Thoracic aorta (tissue), 2 donors: ENCODE measurements around the gene MAD1L1. TPM values are rescaled to one million over a fixed set of nuclear protein-coding genes. Genes with fewer than 3 reads are reported as not detected.

ENCODE experiments used
- ATAC-seq: fragments of 150-250 bp; one replicate; pipeline ENCODE4 v1.8.0; 2017; ENCODE audit warnings: low read depth; ENCODE audit not compliant: insufficient number of reproducible peaks, low FRiP score
- DNase-seq: peaks from one replicate; pipeline ENCODE4 v3.0.0-alpha.2; 2020; ENCODE audit warnings: low spot score
- H3K27ac ChIP-seq, 2 donors: fragments of 200-600 bp; sonication (generic); 1 replicate in 1 of 2; 2 replicates in 1 of 2; pipeline ENCODE4 v1.5.1; 2016; ENCODE audit warnings: mild to moderate bottlenecking in 2 of 2, moderate library complexity in 2 of 2
- H3K27me3 ChIP-seq: fragments of 200-600 bp; sonication (generic); replicated peaks from 2 replicates; pipeline ENCODE4 v1.6.0; 2016; ENCODE audit warnings: mild to moderate bottlenecking; ENCODE audit not compliant: insufficient read depth
- H3K36me3 ChIP-seq: fragments of 200-600 bp; sonication (generic); one replicate; pipeline ENCODE4 v1.5.1; 2016
- H3K4me1 ChIP-seq, 2 donors: fragments of 200-600 bp; sonication (generic); 1 replicate in 1 of 2; 2 replicates in 1 of 2; pipeline versions ENCODE4 v1.5.1 to v1.6.0; 2016; ENCODE audit warnings: low read depth in 2 of 2, mild to moderate bottlenecking in 1 of 2; ENCODE audit not compliant: control insufficient read depth in 1 of 2
- H3K4me3 ChIP-seq: fragments of 200-600 bp; sonication (generic); 2 replicates; pipeline ENCODE4 v1.5.1; 2016; ENCODE audit warnings: mild to moderate bottlenecking
- H3K9me3 ChIP-seq: fragments of 200-600 bp; sonication (generic); 2 replicates; pipeline ENCODE4 v1.5.1; 2016
- total RNA-seq, 2 donors: library from RNA; depleted of rRNA; stranded (reverse); fragments of >200 nt; gene quantifications; one replicate each; pipeline versions ENCODE4 v1.1.0 to v1.2.3, GENCODE V29; 2016
- TF ChIP-seq, protein P1 (sequence below): fragments of 200-600 bp; sonication (generic); IDR thresholded peaks from one replicate; pipeline ENCODE4 v1.5.1; 2019; ENCODE audit warnings: antibody characterized with exemption

Gene MAD1L1
- total RNA-seq, 2 donors from 2014 or later = 27.4 to 41.3 TPM

DNA sequence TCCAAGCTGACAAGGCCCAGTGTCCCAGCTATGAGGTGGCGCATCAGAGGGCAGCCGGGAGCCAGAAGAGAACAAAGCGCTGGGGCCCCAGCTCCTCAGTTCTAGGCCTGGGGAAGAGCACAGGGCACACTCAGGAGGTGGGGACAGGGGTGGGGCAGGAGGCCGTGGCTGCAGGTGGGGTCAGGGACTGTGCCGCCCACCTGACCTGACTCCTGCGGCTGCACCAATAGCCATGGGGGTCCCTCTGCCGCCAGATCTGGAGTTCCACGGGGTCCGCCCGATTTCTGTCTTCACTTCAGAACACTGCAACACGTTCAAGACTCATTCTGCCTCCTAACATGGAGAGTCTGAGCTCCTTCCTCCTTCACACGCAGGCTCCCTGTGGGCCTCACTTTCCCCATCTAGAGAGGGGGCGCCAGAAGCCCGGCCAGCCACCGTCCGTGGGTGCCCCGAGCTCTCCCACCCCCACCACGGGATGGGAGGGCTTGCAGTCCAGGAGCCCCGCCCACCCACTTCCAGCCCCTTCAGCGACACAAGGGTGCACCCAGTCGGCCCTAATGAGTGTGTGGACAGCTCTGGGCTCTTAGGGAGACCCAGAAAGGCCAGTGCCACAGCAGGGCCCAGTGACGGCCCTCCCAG is 278.3 kb downstream of the MAD1L1 start:
- H3K27me3 ChIP-seq = no peaks in the 10 kb centered on the region
- DNase-seq (no peak), ATAC-seq (no peak)
- no peaks in the 10 kb centered on the region for H3K9me3 ChIP-seq
- TF ChIP-seq, protein P1, sequence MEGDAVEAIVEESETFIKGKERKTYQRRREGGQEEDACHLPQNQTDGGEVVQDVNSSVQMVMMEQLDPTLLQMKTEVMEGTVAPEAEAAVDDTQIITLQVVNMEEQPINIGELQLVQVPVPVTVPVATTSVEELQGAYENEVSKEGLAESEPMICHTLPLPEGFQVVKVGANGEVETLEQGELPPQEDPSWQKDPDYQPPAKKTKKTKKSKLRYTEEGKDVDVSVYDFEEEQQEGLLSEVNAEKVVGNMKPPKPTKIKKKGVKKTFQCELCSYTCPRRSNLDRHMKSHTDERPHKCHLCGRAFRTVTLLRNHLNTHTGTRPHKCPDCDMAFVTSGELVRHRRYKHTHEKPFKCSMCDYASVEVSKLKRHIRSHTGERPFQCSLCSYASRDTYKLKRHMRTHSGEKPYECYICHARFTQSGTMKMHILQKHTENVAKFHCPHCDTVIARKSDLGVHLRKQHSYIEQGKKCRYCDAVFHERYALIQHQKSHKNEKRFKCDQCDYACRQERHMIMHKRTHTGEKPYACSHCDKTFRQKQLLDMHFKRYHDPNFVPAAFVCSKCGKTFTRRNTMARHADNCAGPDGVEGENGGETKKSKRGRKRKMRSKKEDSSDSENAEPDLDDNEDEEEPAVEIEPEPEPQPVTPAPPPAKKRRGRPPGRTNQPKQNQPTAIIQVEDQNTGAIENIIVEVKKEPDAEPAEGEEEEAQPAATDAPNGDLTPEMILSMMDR = no peak
- no peak overlapping the region for H3K27ac ChIP-seq
- peaks cover 5% of the 10 kb centered on the region for H3K36me3 ChIP-seq
- no peaks in the 10 kb centered on the region for H3K4me1 ChIP-seq
- H3K4me3 ChIP-seq = no peak overlapping the region

DNA sequence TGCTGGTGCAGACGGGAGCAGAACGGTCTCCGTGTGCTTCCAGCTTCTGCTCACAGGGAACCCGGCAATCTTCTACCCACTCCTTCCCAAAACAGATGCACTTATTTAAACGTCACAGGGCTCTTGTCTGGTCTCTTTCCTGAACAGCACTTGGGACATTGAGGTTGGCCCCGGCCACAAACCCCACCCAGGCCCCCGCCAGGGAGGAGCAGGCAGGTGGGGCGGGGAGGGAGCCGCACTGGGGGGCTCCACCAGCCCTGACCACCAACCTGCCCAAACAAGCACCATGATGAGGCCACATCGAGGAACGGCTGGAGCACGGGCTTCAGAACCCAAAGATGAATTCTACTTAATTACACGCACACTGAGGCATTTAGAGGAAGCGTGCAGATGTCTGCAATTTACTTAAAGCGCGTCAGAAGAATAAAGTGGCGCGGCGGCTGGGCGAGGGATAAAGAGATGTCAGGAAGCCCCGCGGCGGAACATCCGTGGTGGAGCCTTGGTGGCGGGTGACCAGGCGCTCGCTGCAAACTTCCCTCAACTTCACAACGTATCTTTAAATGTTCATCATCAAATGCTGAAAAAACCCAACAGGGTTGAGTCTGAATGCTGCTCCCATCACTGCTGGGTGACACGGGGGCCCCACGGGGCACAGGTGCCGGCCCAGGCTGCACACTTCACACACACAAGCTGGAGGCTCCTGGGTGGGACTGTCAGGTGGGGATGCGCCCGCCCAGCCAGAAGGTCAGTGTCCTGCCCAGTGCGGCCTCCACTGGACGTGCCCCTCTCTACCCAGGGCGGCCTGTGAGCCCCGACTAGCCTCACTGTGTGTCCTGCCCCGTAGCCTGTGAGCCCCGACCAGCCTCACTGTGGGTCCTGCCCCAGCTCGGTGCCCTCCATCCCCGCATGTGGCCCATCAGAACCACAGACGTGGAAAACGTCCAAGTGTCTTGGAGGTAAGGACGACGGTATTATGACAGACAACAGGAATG is 279.2 kb downstream of the MAD1L1 start:
- no peaks in the 10 kb centered on the region for H3K27me3 ChIP-seq
- no peak overlapping the region for H3K27ac ChIP-seq
- TF ChIP-seq, protein P1 = no peak

DNA sequence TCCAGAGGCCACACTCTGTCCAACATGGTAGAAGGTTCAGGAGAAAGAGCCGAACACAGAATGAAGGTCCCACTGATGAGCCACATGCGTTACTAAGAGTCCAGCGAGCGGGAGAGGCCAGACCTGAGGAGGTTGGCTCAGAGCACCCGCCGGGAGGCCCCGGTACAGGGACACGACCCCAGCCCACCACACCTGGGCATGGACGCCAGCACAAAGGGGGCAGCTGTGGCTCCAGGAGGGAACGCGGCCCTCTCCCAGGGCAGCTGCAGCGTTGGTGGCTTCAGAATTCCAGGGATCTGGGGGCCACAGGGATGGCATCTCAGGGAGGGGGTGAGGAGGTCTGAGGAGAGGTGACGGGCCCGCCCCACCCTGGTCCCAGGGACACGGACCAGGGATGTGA is 280.0 kb downstream of the MAD1L1 start:
- Histone ChIP-seq H3K27me3 (no peaks in the 10 kb centered on the region), H3K9me3 (no peaks in the 10 kb centered on the region), H3K4me1 (no peaks in the 10 kb centered on the region), H3K4me3 (no peak overlapping the region), H3K36me3 (peaks cover 5% of the 10 kb centered on the region), H3K27ac (no peak overlapping the region)
- DNase-seq = no peak
- no peak for ATAC-seq
- TF ChIP-seq, protein P1 = no peak

More for the DNA sequence above, 279.2 kb downstream of the MAD1L1 start:
- DNase-seq (no peak), ATAC-seq (no peak)
- Histone ChIP-seq H3K36me3 (peaks cover 5% of the 10 kb centered on the region), H3K4me3 (no peak overlapping the region), H3K4me1 (no peaks in the 10 kb centered on the region), H3K9me3 (no peaks in the 10 kb centered on the region)

- H3K4me1 ChIP-seq = no peaks in the 10 kb centered on the region
- no peak for ATAC-seq
- no peaks in the 10 kb centered on the region for H3K27me3 ChIP-seq
- H3K27ac ChIP-seq = no peak overlapping the region
- TF ChIP-seq, protein P1 = no peak
- H3K36me3 ChIP-seq = peaks cover 5% of the 10 kb centered on the region
- H3K9me3 ChIP-seq = no peaks in the 10 kb centered on the region
- H3K4me3 ChIP-seq = no peak overlapping the region
- DNase-seq = no peak
These were observed 280.5 kb downstream of the MAD1L1 start for GRCh38 chr7:1952169-1952760.

GRCh38 chr7:1951600-1951999 is 281.1 kb downstream of the MAD1L1 start:
- ATAC-seq (no peak), DNase-seq (no peak)
- no peaks in the 10 kb centered on the region for H3K27me3 ChIP-seq
- H3K36me3 ChIP-seq = no peaks in the 10 kb centered on the region
- no peaks in the 10 kb centered on the region for H3K4me1 ChIP-seq
- no peaks in the 10 kb centered on the region for H3K9me3 ChIP-seq
- TF ChIP-seq, protein P1 = no peak
- H3K4me3 ChIP-seq = no peak overlapping the region
- H3K27ac ChIP-seq = no peak overlapping the region
